CD4-positive, alpha-beta T cell (primary cell): ENCODE data around the gene CTCFL. TPM values are rescaled to one million over a fixed set of nuclear protein-coding genes. Genes with fewer than 3 reads are reported as not detected.

Experiments used
- ATAC-seq: fragments of 200-7000 bp; cut with Tn5 transposase; one replicate; pipeline ENCODE4 v1.10.0; 2022; ENCODE audit warnings: mild to moderate bottlenecking; ENCODE audit not compliant: poor library complexity
- CTCF ChIA-PET: fragments of 350-600 bp; sonication (Branson Sonifier 250); formaldehyde crosslinking; loops from one replicate; lab custom pipeline; 2021; ENCODE audit warnings: antibody characterized with exemption, inconsistent platforms; lab: Charles Lee
- POLR2A ChIA-PET: fragments of 350-600 bp; sonication (Branson Sonifier 250); formaldehyde crosslinking; loops from one replicate; lab custom pipeline; 2021; ENCODE audit warnings: antibody characterized with exemption, inconsistent platforms; lab: Charles Lee
- DNase-seq, 14 experiments: peaks; one replicate each; pipeline ENCODE4 v3.0.0-alpha.2; 2013 to 2020; ENCODE audit warnings: mixed read lengths in 2 of 14
- H3K27ac ChIP-seq, 2 donors: one replicate each; pipeline versions ENCODE4 v1.5.1 to v1.7.0; 2013; ENCODE audit warnings: low read length in 2 of 2, low read depth in 1 of 2, mild to moderate bottlenecking in 1 of 2
- H3K27me3 ChIP-seq, 2 experiments: 1 replicate in 1 of 2; 2 replicates in 1 of 2; pipeline versions ENCODE4 v1.6.1 to v1.7.0; 2013; ENCODE audit warnings: low read length in 2 of 2, control low read depth in 1 of 2, mild to moderate bottlenecking in 1 of 2, moderate library complexity in 1 of 2; ENCODE audit not compliant: insufficient read depth in 2 of 2, control insufficient read depth in 1 of 2
- H3K36me3 ChIP-seq: one replicate; pipeline ENCODE4 v1.6.1; 2013; ENCODE audit warnings: low read length, control low read depth; ENCODE audit not compliant: insufficient read depth
- H3K4me1 ChIP-seq: one replicate; pipeline ENCODE4 v1.6.1; 2013; ENCODE audit warnings: low read length, control low read depth; ENCODE audit not compliant: insufficient read depth
- H3K4me3 ChIP-seq: one replicate; pipeline ENCODE4 v1.5.1; 2013; ENCODE audit warnings: mild to moderate bottlenecking, low read length, moderate library complexity
- H3K9me3 ChIP-seq, 2 experiments: 1 replicate in 1 of 2; 2 replicates in 1 of 2; pipeline versions ENCODE4 v1.6.1 to v1.7.0; 2013; ENCODE audit warnings: low read length in 2 of 2, mild to moderate bottlenecking in 2 of 2, control low read depth in 1 of 2, moderate library complexity in 1 of 2; ENCODE audit not compliant: control insufficient read depth in 1 of 2, insufficient read depth in 1 of 2
- H3K27ac Mint-ChIP-seq: one replicate; pipeline ENCODE4 v1.8.0; 2020; ENCODE audit warnings: mixed read lengths
- H3K27me3 Mint-ChIP-seq: one replicate; pipeline ENCODE4 v1.8.0; 2021; ENCODE audit warnings: mixed read lengths
- H3K36me3 Mint-ChIP-seq: one replicate; pipeline ENCODE4 v1.8.0; 2021; ENCODE audit warnings: low read depth, mixed read lengths
- H3K4me1 Mint-ChIP-seq: one replicate; pipeline ENCODE4 v1.8.0; 2021; ENCODE audit warnings: low read depth, mixed read lengths
- H3K4me3 Mint-ChIP-seq: one replicate; pipeline ENCODE4 v1.8.0; 2020; ENCODE audit warnings: mild to moderate bottlenecking, mixed read lengths
- H3K9me3 Mint-ChIP-seq: one replicate; pipeline ENCODE4 v1.8.0; 2020; ENCODE audit warnings: mixed read lengths
- intact Hi-C, 2 experiments: fragments of 100-400 bp; cut with DNase I in 1 of 2; cut with micrococcal nuclease in 1 of 2; formaldehyde crosslinking; loops; one replicate each; pipeline versions ENCODE4 v1.15.1 to v1.9.0; 2023 to 2025; cut with DNase I, micrococcal nuclease
- total RNA-seq, 174 experiments: library from RNA in 2 of 174; stranded (reverse) in 2 of 174; gene quantifications; one replicate each; pipeline ENCODE4 v1.2.3 and lab custom pipeline; 2021 to 2026
- TF ChIP-seq, protein P1 (sequence below): fragments of 200-600 bp; IDR thresholded peaks from one replicate; pipeline ENCODE4 v1.8.0; 2022; ENCODE audit warnings: antibody characterized with exemption, mild to moderate bottlenecking

Gene CTCFL
- total RNA-seq, 2 experiments from 2014 or later: not detected

DNA sequence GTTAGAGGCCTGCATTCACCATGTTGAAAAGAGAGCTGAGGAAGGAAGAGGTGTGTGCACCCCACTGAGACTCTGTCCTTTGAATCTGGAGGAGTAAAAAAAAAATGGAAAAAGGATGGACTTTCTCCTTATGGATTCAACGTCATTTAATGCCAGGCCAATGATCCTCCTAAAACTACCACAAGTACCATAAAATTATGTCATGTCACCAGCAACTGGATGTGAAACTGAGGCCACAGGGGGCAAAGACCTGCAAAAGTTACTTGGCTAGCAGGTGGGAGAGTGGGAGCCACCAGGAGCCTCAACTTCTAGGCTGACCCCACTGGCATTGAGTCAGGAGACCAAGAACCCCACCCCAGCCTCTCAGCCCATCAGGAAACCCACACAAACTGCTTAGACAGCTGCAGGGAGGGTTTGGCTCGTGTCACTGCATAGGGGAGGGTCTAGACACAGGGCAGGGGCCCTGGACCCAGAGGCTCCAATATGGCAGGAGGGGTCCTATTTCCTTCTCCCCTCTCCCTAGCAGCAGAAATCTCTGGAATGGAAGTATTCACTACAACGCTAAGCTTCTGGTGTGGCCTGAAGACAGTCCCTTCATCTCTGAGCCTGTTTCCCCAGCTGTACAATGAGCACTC lies 47.0 kb upstream of the CTCFL start:
- Mint-ChIP-seq H3K27ac (no peak overlapping the region), H3K27me3 (peaks cover 54% of the 10 kb centered on the region), H3K9me3 (no peaks in the 10 kb centered on the region), H3K4me3 (no peak overlapping the region), H3K36me3 (no peaks in the 10 kb centered on the region), H3K4me1 (no peaks in the 10 kb centered on the region)
- DNase-seq: no peak
- TF ChIP-seq, protein P1, sequence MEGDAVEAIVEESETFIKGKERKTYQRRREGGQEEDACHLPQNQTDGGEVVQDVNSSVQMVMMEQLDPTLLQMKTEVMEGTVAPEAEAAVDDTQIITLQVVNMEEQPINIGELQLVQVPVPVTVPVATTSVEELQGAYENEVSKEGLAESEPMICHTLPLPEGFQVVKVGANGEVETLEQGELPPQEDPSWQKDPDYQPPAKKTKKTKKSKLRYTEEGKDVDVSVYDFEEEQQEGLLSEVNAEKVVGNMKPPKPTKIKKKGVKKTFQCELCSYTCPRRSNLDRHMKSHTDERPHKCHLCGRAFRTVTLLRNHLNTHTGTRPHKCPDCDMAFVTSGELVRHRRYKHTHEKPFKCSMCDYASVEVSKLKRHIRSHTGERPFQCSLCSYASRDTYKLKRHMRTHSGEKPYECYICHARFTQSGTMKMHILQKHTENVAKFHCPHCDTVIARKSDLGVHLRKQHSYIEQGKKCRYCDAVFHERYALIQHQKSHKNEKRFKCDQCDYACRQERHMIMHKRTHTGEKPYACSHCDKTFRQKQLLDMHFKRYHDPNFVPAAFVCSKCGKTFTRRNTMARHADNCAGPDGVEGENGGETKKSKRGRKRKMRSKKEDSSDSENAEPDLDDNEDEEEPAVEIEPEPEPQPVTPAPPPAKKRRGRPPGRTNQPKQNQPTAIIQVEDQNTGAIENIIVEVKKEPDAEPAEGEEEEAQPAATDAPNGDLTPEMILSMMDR: no peak
- Histone ChIP-seq H3K27me3 (peaks cover 11 to 24% of the 10 kb centered on the region in 2 experiments), H3K9me3 (no peaks in the 10 kb centered on the region), H3K4me1 (no peaks in the 10 kb centered on the region), H3K27ac (no peak overlapping the region), H3K36me3 (no peaks in the 10 kb centered on the region), H3K4me3 (no peak overlapping the region)
- intact Hi-C loops: no loop called here
- ChIA-PET CTCF (interaction anchor here (1.0 kb wide), 1 partner anchor 608 kb away, joined by 3 read pairs; no protein-coding TSS in a partner anchor), POLR2A (no interaction called here)
- ATAC-seq: no peak

DNA sequence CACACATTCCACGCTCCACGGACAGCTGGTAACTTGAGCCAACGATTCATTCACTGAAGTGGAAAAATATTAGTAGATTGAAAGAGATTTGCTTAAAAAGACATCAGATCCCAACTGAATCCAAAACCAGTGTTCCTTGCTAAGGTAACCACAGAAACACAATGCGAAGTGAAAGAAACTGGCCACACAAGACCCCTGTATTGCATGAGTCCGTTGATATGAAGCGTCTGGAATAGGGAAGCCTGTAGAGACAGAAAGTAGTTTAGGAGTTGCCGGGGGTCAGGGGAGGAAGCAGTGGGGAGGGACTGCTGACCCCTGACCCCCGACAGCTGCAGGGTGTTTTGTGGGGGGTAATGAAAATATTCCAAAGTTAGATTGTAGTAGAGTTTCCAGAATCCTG lies 46.0 kb upstream of the CTCFL start:
- ChIA-PET CTCF (no interaction called here), POLR2A (no interaction called here)
- no peaks in the 10 kb centered on the region for H3K9me3 ChIP-seq
- Mint-ChIP-seq H3K4me1 (no peaks in the 10 kb centered on the region), H3K27ac (no peak overlapping the region), H3K27me3 (peaks cover 60% of the 10 kb centered on the region), H3K9me3 (no peaks in the 10 kb centered on the region), H3K36me3 (no peaks in the 10 kb centered on the region), H3K4me3 (no peak overlapping the region)
- peaks cover 8 to 19% of the 10 kb centered on the region in 2 experiments for H3K27me3 ChIP-seq
- H3K4me1 ChIP-seq: no peaks in the 10 kb centered on the region
- no peak overlapping the region for H3K27ac ChIP-seq
- TF ChIP-seq, protein P1: no peak
- intact Hi-C loops: no loop called here
- no peaks in the 10 kb centered on the region for H3K36me3 ChIP-seq
- no peak for ATAC-seq
- H3K4me3 ChIP-seq: no peak overlapping the region
- DNase-seq: no peak

DNA sequence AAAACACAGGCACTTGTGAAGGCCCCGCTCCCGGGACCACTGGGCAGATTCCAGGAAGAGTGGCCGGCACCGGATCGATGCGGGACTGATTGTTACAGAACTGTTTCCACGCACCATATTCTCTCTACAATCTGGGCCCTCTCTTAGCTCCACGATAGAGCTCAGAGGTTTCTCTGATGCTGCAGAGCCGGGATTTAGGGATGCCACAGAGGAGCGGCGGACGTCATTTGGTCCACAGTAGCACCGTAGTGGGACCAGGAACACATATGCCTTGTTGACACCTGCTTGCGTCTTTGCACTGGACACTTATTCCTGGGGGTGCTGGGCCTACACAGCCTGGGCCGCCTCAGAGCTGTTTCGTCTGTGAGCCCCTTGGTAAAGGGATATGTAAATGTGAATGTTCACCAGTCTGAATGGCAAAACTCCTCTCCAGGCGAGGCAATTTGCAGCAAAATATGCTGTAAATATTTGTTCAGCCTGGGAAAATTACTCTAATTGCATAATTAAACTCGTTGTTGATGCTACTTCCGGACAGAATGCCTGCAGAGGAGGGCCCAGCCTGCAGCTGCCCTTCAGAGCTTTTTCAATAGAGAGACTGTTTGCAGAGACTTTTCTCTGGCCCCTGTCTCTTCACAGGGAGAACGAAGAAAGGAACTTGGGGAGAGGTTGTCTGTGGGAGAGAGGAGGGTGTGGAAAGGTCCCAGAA lies 45.4 kb upstream of the CTCFL start:
- intact Hi-C loops: no loop called here
- ATAC-seq (no peak), DNase-seq (no peak)
- Mint-ChIP-seq H3K4me3 (no peak overlapping the region), H3K9me3 (no peaks in the 10 kb centered on the region), H3K36me3 (no peaks in the 10 kb centered on the region), H3K27me3 (peaks cover 60% of the 10 kb centered on the region), H3K4me1 (no peaks in the 10 kb centered on the region), H3K27ac (no peak overlapping the region)
- CTCF ChIA-PET: no interaction called here
- Histone ChIP-seq H3K27ac (no peak overlapping the region), H3K27me3 (peaks cover 4 to 12% of the 10 kb centered on the region in 2 experiments), H3K9me3 (no peaks in the 10 kb centered on the region), H3K4me3 (no peak overlapping the region), H3K4me1 (no peaks in the 10 kb centered on the region), H3K36me3 (no peaks in the 10 kb centered on the region)
- POLR2A ChIA-PET: no interaction called here
- TF ChIP-seq, protein P1: no peak
